ENCODE measurements around the gene TCF7L2. TPM values are rescaled to one million over a fixed set of nuclear protein-coding genes. Genes with fewer than 3 reads are reported as not detected.
A peak's percentile ranks its signal among the peaks of the same experiment; 100 is the strongest.

TCF7L2 gene
- total RNA-seq, 1 donor from 2014 or later: 10.8 TPM

- ATAC-seq: no peak
Measured at GRCh38 chr10:113024930-113025329, 74.9 kb downstream of the TCF7L2 start.

GRCh38 chr10:113025487-113025886, 75.4 kb downstream of the TCF7L2 start:
- ATAC-seq: no peak

GRCh38 chr10:113026679-113027078, 76.6 kb downstream of the TCF7L2 start:
- no peak for ATAC-seq

GRCh38 chr10:113027230-113027573, 77.2 kb downstream of the TCF7L2 start:
- no peak for ATAC-seq

- peak; percentile 52 for ATAC-seq
Measured at GRCh38 chr10:113027574-113028455, 77.8 kb downstream of the TCF7L2 start.

- no peak for ATAC-seq
Measured at GRCh38 chr10:113028456-113029440, 78.7 kb downstream of the TCF7L2 start.

- no peak for ATAC-seq
Measured at GRCh38 chr10:113030453-113030852, 80.4 kb downstream of the TCF7L2 start.

GRCh38 chr10:113031147-113031546, 81.1 kb downstream of the TCF7L2 start:
- no peak for ATAC-seq

- no peak for ATAC-seq
Measured at GRCh38 chr10:113033991-113034390, 83.9 kb downstream of the TCF7L2 start.

- no peak for ATAC-seq
Measured at GRCh38 chr10:113035732-113036312, 85.8 kb downstream of the TCF7L2 start.

GRCh38 chr10:113036619-113037018, 86.6 kb downstream of the TCF7L2 start:
- no peak for ATAC-seq

- ATAC-seq: no peak
Measured at GRCh38 chr10:113037218-113037617, 87.2 kb downstream of the TCF7L2 start.

- no peak for ATAC-seq
Measured at GRCh38 chr10:113038183-113038582, 88.1 kb downstream of the TCF7L2 start.

- no peak for ATAC-seq
Measured at GRCh38 chr10:113038985-113039384, 88.9 kb downstream of the TCF7L2 start.

- ATAC-seq: no peak
Measured at GRCh38 chr10:113041324-113041723, 91.3 kb downstream of the TCF7L2 start.

- ATAC-seq: no peak
Measured at GRCh38 chr10:113041841-113042750, 92.0 kb downstream of the TCF7L2 start.

- no peak for ATAC-seq
Measured at GRCh38 chr10:113042868-113043267, 92.8 kb downstream of the TCF7L2 start.

GRCh38 chr10:113044016-113044755, 94.1 kb downstream of the TCF7L2 start:
- no peak for ATAC-seq

- peak; percentile 79 for ATAC-seq
Measured at GRCh38 chr10:113045147-113046055, 95.4 kb downstream of the TCF7L2 start.

GRCh38 chr10:113047151-113047550, 97.1 kb downstream of the TCF7L2 start:
- no peak for ATAC-seq
